Measurements from ENCODE around the gene ZBTB6.

DNA sequence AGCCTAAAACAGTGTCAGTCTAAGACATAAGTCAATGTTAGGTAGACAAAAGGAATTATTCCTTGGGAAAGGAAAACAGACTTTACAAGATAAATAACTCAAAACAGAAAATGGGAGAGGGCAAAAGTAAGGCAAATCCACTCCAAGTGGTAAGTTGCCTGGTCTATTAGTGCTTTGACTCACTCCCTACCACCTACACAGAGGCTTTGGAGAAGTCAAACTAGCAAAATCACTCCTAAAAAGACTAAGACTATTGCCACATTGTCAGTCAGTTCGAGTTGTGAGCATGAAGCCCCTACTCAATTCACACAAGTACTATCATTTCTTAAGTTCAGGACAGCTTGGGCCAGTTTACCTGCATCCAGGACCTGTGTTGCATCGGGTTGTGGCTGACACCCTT, 5.2 kb upstream of the ZBTB6 start:
- TF ChIP-seq, protein P1, sequence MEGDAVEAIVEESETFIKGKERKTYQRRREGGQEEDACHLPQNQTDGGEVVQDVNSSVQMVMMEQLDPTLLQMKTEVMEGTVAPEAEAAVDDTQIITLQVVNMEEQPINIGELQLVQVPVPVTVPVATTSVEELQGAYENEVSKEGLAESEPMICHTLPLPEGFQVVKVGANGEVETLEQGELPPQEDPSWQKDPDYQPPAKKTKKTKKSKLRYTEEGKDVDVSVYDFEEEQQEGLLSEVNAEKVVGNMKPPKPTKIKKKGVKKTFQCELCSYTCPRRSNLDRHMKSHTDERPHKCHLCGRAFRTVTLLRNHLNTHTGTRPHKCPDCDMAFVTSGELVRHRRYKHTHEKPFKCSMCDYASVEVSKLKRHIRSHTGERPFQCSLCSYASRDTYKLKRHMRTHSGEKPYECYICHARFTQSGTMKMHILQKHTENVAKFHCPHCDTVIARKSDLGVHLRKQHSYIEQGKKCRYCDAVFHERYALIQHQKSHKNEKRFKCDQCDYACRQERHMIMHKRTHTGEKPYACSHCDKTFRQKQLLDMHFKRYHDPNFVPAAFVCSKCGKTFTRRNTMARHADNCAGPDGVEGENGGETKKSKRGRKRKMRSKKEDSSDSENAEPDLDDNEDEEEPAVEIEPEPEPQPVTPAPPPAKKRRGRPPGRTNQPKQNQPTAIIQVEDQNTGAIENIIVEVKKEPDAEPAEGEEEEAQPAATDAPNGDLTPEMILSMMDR (IDR thresholded peaks at IDR 0.05) = no peak
- no peak for TF ChIP-seq POLR2A (IDR thresholded peaks at IDR 0.05)
